Neural cell (in vitro differentiated cells): ENCODE measurements around the gene SIL1. TPM values are rescaled to one million over a fixed set of nuclear protein-coding genes. Genes with fewer than 3 reads are reported as not detected.

Experiments
- H2AFZ ChIP-seq: fragments of 200-600, 300-800 bp; sonication (generic), shearing (Covaris generic); 2 replicates; pipeline ENCODE4 v1.6.0; 2014; ENCODE audit warnings: low read depth, mild to moderate bottlenecking, antibody characterized with exemption, low read length, moderate library complexity
- H3F3A ChIP-seq: fragments of 200-600 bp; shearing (Covaris generic); 2 replicates; pipeline ENCODE4 v1.6.1; 2016; ENCODE audit warnings: mild to moderate bottlenecking, moderate library complexity, mixed read lengths, antibody characterized with exemption, low read length; ENCODE audit not compliant: insufficient read depth, poor library complexity, severe bottlenecking
- H3K27ac ChIP-seq: fragments of 200-600, 300-800 bp; sonication (generic), shearing (Covaris generic); 2 replicates; pipeline ENCODE4 v1.5.1; 2014; ENCODE audit warnings: mild to moderate bottlenecking, low read length, moderate library complexity
- H3K27me3 ChIP-seq: fragments of 300-800, 200-600 bp; sonication (generic), shearing (Covaris generic); 2 replicates; pipeline ENCODE4 v1.6.0; 2014; ENCODE audit warnings: mild to moderate bottlenecking, low read depth, low read length, moderate library complexity; ENCODE audit not compliant: insufficient read depth
- H3K36me3 ChIP-seq: fragments of 300-800, 200-600 bp; sonication (generic), shearing (Covaris generic); 2 replicates; pipeline ENCODE4 v1.5.1; 2014; ENCODE audit warnings: mild to moderate bottlenecking, antibody characterized with exemption, low read length, moderate library complexity; ENCODE audit not compliant: insufficient read depth
- H3K4me2 ChIP-seq: fragments of 300-800, 200-600 bp; sonication (generic), shearing (Covaris generic); 2 replicates; pipeline ENCODE4 v1.6.0; 2014; ENCODE audit warnings: mild to moderate bottlenecking, low read length
- H3K4me3 ChIP-seq: fragments of 300-800, 200-600 bp; sonication (generic), shearing (Covaris generic); 2 replicates; pipeline ENCODE4 v1.5.1; 2014; ENCODE audit warnings: mild to moderate bottlenecking, low read length, moderate library complexity
- H3K79me2 ChIP-seq: fragments of 200-600 bp; shearing (Covaris generic); replicated peaks from 2 replicates; pipeline ENCODE4 v1.6.0; 2014; ENCODE audit warnings: mild to moderate bottlenecking, low read length, moderate library complexity; ENCODE audit not compliant: insufficient read depth
- H3K9ac ChIP-seq: fragments of 300-800, 200-600 bp; sonication (generic), shearing (Covaris generic); 2 replicates; pipeline ENCODE4 v1.6.1; 2016; ENCODE audit warnings: mild to moderate bottlenecking, low read length, mixed read lengths
- H3K9me2 ChIP-seq: fragments of 200-600 bp; shearing (Covaris generic); 2 replicates; pipeline ENCODE4 v1.6.1; 2016; ENCODE audit warnings: mild to moderate bottlenecking, low read length, mixed read lengths; ENCODE audit not compliant: insufficient read depth
- H3K9me3 ChIP-seq: fragments of 200-600, 300-800 bp; sonication (generic), shearing (Covaris generic); 2 replicates; pipeline ENCODE4 v1.6.1; 2016; ENCODE audit warnings: mild to moderate bottlenecking, mixed run types, low read length, moderate library complexity, mixed read lengths
- H4K20me1 ChIP-seq: fragments of 200-600 bp; shearing (Covaris generic); 2 replicates; pipeline ENCODE4 v1.6.1; 2016; ENCODE audit warnings: mild to moderate bottlenecking, mixed run types; ENCODE audit not compliant: insufficient read depth
- CTCF ChIP-seq: fragments of 450-650 bp; IDR thresholded peaks from 2 replicates; pipeline ENCODE4 v1.5.1; 2014; ENCODE audit warnings: antibody characterized with exemption, mild to moderate bottlenecking, moderate library complexity; ENCODE audit not compliant: poor library complexity, severe bottlenecking
- EP300 ChIP-seq: fragments of 450-650 bp; conservative IDR thresholded peaks from 2 replicates; pipeline ENCODE4 v1.6.1; 2014; ENCODE audit warnings: antibody characterized with exemption, mild to moderate bottlenecking, moderate library complexity; ENCODE audit not compliant: poor library complexity, severe bottlenecking
- EZH2 ChIP-seq: fragments of 200-600, 300-800 bp; shearing (Covaris generic), sonication (generic); IDR thresholded peaks from 2 replicates; pipeline ENCODE4 v1.6.1; 2014; ENCODE audit warnings: antibody characterized with exemption, low read length, borderline replicate concordance, mild to moderate bottlenecking; ENCODE audit not compliant: insufficient read depth, poor library complexity, severe bottlenecking
- MXI1 ChIP-seq: fragments of 450-650 bp; conservative IDR thresholded peaks from 2 replicates; pipeline ENCODE4 v1.6.1; 2014; ENCODE audit warnings: antibody characterized with exemption, mild to moderate bottlenecking; ENCODE audit not compliant: poor library complexity, severe bottlenecking
- POLR2AphosphoS5 ChIP-seq: IDR thresholded peaks from 2 replicates; pipeline ENCODE4 v1.6.1; 2012
- RAD21 ChIP-seq: fragments of 450-650 bp; conservative IDR thresholded peaks from 2 replicates; pipeline ENCODE4 v1.6.1; 2014; ENCODE audit warnings: antibody characterized with exemption, mild to moderate bottlenecking, moderate library complexity
- REST ChIP-seq: IDR thresholded peaks from 2 replicates; pipeline ENCODE4 v1.6.1; 2012; ENCODE audit warnings: borderline replicate concordance
- SMC3 ChIP-seq: fragments of 450-650 bp; conservative IDR thresholded peaks from 2 replicates; pipeline ENCODE4 v1.6.1; 2014; ENCODE audit warnings: antibody characterized with exemption, mild to moderate bottlenecking, moderate library complexity; ENCODE audit not compliant: poor library complexity
- TAF1 ChIP-seq: IDR thresholded peaks from 2 replicates; pipeline ENCODE4 v1.6.1; 2012; ENCODE audit warnings: low read depth
- polyA plus RNA-seq: library from polyadenylated mRNA; depleted of rRNA; stranded (reverse); fragments of >200 nt; gene quantifications from 2 replicates; pipeline ENCODE4 v1.2.3, GENCODE V29; 2014

SIL1 gene
- polyA plus RNA-seq, 1 donor from 2014 or later = 4.7 TPM

GRCh38 chr5:138969323-138970002 lies 228.7 kb downstream of the SIL1 start:
- TF ChIP-seq MXI1 (no peak), RAD21 (no peak), POLR2AphosphoS5 (no peak), EP300 (no peak), EZH2 (no peak), CTCF (no peak), REST (no peak), TAF1 (no peak), SMC3 (no peak)
- no peaks in the 10 kb centered on the region for H3F3A ChIP-seq
- no peak overlapping the region for H3K27ac ChIP-seq

GRCh38 chr5:138968601-138969000 lies 229.6 kb downstream of the SIL1 start:
- Histone ChIP-seq H3K79me2 (no peaks in the 10 kb centered on the region), H3K9me2 (no peaks in the 10 kb centered on the region), H3K4me3 (no peak overlapping the region), H3K9ac (no peak overlapping the region), H3K36me3 (no peaks in the 10 kb centered on the region), H2AFZ (no peak overlapping the region), H3K9me3 (no peaks in the 10 kb centered on the region), H3K27ac (no peak overlapping the region), H3F3A (no peaks in the 10 kb centered on the region), H4K20me1 (no peaks in the 10 kb centered on the region), H3K27me3 (no peaks in the 10 kb centered on the region), H3K4me2 (no peak overlapping the region)
- TF ChIP-seq CTCF (no peak), MXI1 (no peak), REST (no peak), POLR2AphosphoS5 (no peak), SMC3 (no peak), EZH2 (no peak), EP300 (no peak), RAD21 (no peak), TAF1 (no peak)

More at GRCh38 chr5:138969323-138970002, 228.7 kb downstream of the SIL1 start:
- Histone ChIP-seq H2AFZ (no peak overlapping the region), H3K27me3 (no peaks in the 10 kb centered on the region), H4K20me1 (no peaks in the 10 kb centered on the region), H3K4me2 (no peak overlapping the region), H3K79me2 (no peaks in the 10 kb centered on the region), H3K9me3 (no peaks in the 10 kb centered on the region), H3K4me3 (no peak overlapping the region), H3K9me2 (no peaks in the 10 kb centered on the region), H3K9ac (no peak overlapping the region), H3K36me3 (no peaks in the 10 kb centered on the region)
